Endothelial cell of umbilical vein (primary cell): Measurements from ENCODE around the gene INPP5A.

ENCODE experiments used
- EZH2 ChIP-seq: IDR thresholded peaks from 2 replicates; pipeline ENCODE4 v1.6.1; 2012; ENCODE audit warnings: borderline replicate concordance, low read depth, mild to moderate bottlenecking, moderate library complexity, low read length, inconsistent platforms; ENCODE audit not compliant: severe bottlenecking
- FOS ChIP-seq: IDR thresholded peaks from 2 replicates; pipeline ENCODE4 v1.6.1; 2011; ENCODE audit warnings: mild to moderate bottlenecking, low read length, moderate library complexity, borderline replicate concordance; ENCODE audit not compliant: insufficient read depth
- GATA2 ChIP-seq: IDR thresholded peaks from 2 replicates; pipeline ENCODE4 v1.7.0; 2011; ENCODE audit warnings: low read depth, mild to moderate bottlenecking, moderate library complexity, mixed read lengths, low read length; ENCODE audit not compliant: insufficient read length, insufficient read depth
- JUN ChIP-seq: IDR thresholded peaks from 2 replicates; pipeline ENCODE4 v1.6.1; 2011; ENCODE audit warnings: borderline replicate concordance, low read depth; ENCODE audit not compliant: insufficient read length, insufficient read depth
- MYC ChIP-seq: IDR thresholded peaks from one replicate; pipeline ENCODE4 v1.6.1; 2011; ENCODE audit warnings: mild to moderate bottlenecking, low read depth, low read length
- POLR2A ChIP-seq: IDR thresholded peaks from 2 replicates; pipeline ENCODE4 v1.6.1; 2012; ENCODE audit warnings: low read depth, mild to moderate bottlenecking, control low read depth, low read length
- POLR2AphosphoS5 ChIP-seq: IDR thresholded peaks from 2 replicates; pipeline ENCODE4 v1.6.1; 2012; ENCODE audit warnings: low read depth, mild to moderate bottlenecking, control low read depth, low read length, moderate library complexity; ENCODE audit not compliant: insufficient read depth
- TF ChIP-seq, protein P1 (sequence below), 2 donors: IDR thresholded peaks; 1 replicate in 1 of 2; 2 replicates in 1 of 2; pipeline ENCODE4 v1.5.1; 2011; ENCODE audit warnings: low read length in 2 of 2, mild to moderate bottlenecking in 2 of 2, moderate library complexity in 2 of 2, control low read depth in 1 of 2, inconsistent platforms in 1 of 2, low read depth in 1 of 2; ENCODE audit not compliant: insufficient read depth in 1 of 2; ENCODE audit errors: extremely low read depth in 1 of 2

DNA sequence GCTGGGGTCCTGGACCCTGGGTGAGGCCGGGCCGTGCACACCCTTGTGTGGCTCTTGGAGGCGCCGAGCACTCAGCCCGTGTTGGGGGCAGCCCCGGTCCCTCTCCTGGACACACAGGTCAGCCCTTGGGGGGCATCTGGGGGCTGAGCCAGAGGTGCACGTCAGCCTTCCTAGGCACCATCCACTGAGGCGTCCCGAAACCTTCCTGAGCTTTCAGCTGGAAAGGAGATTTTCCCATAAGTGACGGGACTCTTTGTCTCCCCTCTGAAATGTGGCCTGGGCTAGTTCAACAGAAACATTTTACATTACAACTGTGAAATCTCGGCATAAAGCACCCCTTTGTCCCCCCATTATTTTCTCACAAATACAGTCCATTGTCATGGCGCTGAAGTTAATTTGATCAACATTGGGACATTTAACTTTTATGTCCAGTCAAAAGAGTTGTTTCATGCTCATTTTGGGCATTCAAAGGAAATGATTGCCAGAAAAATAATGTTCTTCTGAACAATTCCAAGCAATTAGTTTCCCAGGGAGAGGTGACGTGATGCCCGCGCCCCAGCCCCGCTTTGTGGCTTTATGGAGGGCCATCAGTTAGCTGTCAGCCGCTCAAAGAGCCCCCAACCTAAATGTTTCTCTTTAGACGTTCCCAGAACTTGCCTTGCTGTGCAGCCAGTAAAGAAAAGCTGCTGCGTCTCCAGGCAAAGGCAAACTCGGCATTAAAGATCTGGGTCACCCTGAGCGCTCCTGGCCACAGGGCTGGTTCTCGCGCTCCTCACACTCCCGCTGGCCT lies 177.6 kb downstream of the INPP5A start:
- TF ChIP-seq POLR2A (no peak), JUN (no peak), GATA2 (no peak), EZH2 (no peak), POLR2AphosphoS5 (no peak), FOS (no peak), MYC (no peak)
- TF ChIP-seq, protein P1, sequence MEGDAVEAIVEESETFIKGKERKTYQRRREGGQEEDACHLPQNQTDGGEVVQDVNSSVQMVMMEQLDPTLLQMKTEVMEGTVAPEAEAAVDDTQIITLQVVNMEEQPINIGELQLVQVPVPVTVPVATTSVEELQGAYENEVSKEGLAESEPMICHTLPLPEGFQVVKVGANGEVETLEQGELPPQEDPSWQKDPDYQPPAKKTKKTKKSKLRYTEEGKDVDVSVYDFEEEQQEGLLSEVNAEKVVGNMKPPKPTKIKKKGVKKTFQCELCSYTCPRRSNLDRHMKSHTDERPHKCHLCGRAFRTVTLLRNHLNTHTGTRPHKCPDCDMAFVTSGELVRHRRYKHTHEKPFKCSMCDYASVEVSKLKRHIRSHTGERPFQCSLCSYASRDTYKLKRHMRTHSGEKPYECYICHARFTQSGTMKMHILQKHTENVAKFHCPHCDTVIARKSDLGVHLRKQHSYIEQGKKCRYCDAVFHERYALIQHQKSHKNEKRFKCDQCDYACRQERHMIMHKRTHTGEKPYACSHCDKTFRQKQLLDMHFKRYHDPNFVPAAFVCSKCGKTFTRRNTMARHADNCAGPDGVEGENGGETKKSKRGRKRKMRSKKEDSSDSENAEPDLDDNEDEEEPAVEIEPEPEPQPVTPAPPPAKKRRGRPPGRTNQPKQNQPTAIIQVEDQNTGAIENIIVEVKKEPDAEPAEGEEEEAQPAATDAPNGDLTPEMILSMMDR (IDR thresholded peaks at IDR 0.05; ENCODE audit: extremely low read depth in 1 of 2, insufficient read depth in 1 of 2, low read depth in 1 of 2, low read length in 2 of 2): no peak
